LoVo (cell line): ENCODE results near the gene GLCCI1.
"Not testable (repeated sequence)": the region's sequence is repeated elsewhere in the genome, so short reads cannot be mapped to it uniquely, and the experiment has no call there.

Source experiments
- DNase-seq: peaks from one replicate; pipeline ENCODE4 v3.0.0-alpha.2; 2016; ENCODE audit warnings: low spot score

The GLCCI1 gene

DNA sequence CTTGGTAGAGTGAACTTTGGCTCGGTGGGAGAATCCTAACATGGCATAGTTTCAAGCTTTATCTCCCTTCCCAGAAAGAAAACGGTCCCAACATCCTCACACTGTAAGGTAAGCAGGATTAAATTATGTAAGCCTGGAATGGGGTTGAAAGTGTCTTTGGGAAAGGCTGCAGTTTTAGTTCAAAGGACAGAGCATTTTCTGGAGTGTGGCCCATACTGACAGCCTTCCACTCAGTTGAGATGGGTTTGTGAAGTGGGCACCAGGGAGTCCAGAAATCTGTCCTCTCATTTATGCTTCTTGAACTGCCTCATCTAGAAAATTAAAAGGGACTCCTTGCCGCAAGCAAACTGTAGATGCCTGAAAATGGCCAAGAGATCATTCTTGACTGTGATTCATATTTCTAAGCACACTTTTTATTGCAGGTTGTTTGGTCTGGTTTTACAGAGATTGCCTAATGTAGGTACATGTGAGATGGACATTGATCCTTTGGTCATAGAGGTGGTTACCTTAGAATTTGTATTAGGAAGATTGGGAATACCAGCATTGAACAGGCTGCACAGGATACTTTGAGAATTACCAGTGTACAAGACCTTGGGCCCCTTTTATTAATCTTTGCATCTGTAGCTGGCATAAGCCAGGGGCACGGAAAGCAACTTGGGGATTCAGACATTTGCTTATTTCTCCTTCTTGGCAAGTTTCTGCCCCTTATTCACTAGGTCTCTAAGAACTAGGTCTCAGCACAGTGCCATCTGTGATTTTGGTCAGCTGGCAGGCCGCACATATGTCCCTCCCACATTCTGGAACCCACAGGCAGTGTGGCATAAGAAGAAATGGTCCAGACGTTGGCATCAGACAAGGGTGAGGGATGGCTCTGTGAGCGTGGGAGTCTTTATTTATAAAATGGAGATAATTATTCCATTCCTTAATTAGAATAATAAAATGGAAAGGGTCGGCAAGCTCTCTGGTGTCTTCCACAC lies 125.9 kb downstream of the GLCCI1 start:
- DNase-seq = no peak

DNA sequence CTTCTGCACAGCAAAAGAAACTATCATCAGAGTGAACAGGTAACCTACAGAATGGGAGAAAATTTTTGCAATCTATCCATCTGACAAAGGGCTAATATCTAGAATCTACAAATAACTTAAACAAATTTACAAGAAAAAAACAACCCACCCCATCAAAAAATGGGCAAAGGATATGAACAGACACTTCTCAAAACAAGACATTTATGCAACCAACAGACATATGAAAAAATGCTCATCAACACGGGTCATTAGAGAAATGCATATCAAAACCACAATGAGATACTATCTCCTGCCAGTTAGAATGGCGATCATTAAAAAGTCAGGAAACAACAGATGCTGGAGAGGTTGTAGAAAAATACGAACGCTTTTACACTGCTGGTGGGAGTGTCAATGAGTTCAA lies 132.7 kb downstream of the GLCCI1 start:
- not testable (repeated sequence) for DNase-seq

DNA sequence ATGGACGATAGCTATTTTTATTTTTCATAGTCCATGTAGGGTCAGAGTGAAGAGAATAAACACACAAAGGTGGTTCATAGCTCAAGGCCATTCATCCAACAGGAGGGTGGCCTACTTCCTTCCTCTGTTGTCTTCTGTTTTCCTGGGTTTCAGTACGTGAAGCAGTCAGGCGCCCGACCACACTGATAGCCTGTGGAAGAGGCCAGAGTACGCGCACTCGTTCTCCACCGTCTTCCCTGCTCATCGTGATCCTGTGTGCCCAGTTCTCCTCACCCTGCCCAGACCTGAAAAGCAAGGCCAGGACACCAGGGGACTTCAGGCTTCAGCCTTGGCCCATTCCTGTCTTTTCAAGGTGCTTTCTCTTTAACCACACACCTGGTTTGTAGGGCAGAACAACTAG lies 134.7 kb downstream of the GLCCI1 start:
- DNase-seq = no peak

DNA sequence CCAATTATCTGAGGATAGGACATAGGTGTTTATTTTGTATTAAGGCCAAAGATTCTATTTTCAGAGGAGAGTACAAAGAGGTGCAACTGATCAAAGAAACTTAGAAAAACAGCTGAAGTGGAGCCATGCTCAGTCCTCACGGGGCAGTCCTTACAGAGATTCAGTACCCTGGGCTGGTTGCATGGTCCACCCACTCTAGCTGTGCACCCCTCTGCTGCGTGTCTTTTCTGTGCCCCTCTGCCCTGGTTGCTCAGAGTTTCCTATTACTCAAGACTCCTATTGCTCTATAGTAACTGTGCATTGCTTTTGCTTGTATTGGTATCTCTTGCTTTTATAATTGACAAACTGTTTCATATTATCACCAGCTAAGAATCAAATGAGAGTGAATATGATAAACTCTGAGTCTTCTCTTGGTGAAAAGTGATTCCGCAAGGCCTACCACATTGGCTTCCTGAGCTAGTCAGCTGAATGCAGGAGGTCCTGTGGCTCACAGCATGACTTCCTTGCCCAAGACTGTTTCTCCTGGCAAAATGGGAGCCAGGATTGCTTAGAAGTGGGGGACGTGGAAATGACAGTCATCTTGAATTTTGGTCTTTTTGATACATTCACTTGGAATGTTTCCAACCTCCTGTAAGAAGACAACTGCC lies 137.0 kb downstream of the GLCCI1 start:
- DNase-seq = no peak

DNA sequence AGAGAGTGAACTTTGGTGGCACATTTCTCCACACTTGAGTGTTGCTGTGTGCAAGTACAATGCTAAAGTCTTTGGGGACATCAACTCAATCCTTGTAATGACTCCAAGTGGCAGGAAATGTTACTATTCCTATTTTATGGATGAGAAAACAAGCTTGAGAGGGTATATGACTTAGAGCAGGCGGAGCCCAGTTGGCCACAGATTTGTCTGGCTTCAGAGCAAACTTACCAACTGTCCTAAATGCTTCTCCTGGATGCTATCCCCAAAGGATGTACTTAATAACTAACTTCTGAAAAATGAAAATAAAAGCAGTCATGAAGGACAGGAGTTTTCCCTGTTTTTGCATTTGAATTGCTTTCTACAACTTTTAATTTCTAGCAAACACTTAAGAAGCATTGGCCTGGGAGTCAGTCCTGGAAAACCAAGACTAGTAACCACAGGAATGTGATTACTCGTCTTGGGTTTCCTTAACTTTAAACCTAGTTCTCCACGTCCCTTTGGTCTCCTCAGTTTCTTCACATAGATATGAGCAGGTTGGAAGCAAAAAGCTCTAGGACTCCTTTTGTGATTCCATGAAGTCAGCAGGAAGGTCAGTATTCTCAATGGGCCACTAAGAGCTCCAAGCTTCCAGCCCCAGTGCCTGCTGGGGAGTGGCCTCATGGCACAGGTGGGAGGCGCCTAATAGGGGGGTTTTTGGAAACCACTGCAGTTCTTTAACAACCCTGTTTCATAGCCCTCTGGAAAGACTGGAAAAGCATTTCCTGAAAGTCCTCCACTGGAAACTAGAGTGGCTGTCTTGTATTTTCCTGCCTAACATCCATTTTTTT lies 140.8 kb downstream of the GLCCI1 start:
- peak; percentile 6 for DNase-seq

DNA sequence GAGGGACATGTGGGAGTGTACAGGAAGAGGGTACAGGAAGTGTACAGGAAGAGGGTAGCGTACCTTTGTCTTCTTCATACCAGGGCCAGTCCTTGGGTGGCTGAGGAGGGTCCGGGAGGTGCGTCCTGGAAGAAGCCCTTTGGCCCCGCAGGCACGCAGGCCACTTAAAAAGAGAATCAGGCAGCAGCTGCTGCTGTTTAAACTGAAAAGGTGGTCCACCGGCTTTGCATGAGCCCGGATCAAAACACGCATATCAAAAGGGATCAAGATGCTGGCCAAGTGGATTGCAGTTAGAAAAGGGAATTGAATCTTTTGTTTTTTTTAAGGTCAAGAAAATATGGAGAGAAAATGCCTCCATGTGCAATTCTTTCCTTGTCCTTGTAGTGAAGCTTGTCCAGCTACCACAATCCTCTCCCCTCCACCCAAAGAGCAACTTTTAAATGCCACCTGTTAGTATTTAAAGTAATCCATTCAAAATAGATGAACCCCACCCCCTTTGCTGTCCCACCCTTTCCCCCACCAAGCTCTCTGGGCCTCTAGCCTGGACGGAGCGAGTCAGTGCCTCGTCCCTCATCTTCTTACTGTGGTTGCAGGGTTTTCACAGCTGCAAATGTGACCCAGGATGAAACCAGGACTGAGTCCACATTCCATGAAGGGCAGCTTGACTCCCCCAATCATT lies 142.8 kb downstream of the GLCCI1 start:
- no peak for DNase-seq

DNA sequence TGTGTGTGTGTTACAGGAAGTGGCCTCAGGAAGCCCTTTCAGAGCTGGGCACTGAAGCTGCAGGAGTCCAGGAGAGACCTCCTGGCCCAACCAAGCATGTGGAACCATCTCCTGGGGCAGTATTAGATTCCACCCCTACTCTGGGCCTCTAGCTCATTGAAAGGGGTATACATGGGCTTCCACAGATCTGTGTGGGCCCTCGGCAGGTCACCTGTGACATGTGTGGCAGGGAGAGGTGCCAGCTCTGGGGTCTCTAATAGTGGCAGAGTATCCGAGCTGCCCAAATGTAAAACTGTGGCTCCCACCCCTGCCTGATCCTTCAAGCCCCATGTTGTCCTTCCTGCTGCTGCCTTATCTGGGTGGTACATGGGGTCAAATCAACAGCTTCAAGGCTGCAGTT lies 144.1 kb downstream of the GLCCI1 start:
- no peak for DNase-seq

DNA sequence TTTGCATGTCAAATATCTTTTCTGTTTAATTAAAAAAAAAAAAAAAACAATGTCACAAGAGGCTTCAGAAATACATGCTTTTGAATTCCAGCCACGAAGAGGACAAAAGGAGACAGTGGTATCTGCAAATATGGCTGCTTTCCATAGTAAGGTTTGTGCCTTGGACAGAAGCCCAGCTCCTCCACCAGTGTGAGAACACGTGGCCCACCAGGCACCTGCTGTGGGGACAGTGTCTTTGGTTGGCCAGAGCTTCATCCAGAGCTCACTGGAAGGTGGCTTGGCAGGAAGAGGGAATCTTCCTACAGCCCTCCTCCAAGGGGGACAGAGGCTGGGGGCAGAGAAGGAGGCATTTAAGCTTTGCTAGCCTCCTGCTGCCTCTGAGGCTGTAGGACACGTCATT lies 144.6 kb downstream of the GLCCI1 start:
- DNase-seq = no peak

DNA sequence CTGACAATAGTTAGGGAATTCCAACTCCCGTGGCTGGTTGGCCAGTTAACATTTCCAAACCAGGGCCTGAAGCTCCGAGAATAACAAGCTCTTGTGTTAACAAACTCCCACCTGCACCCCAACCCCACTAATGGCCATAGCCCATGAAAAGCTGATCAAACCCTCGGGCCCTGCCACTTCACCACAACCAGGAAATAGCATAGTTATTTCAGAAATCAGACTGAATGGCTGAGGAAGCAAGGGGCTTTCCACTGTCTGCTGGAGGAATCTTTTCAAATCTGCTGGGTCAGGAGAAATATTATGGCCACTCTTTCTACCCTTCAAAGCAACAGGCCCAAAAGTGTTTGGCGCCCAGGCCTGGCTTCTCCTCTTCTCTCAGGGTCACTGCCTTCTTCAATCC lies 145.6 kb downstream of the GLCCI1 start:
- no peak for DNase-seq

DNA sequence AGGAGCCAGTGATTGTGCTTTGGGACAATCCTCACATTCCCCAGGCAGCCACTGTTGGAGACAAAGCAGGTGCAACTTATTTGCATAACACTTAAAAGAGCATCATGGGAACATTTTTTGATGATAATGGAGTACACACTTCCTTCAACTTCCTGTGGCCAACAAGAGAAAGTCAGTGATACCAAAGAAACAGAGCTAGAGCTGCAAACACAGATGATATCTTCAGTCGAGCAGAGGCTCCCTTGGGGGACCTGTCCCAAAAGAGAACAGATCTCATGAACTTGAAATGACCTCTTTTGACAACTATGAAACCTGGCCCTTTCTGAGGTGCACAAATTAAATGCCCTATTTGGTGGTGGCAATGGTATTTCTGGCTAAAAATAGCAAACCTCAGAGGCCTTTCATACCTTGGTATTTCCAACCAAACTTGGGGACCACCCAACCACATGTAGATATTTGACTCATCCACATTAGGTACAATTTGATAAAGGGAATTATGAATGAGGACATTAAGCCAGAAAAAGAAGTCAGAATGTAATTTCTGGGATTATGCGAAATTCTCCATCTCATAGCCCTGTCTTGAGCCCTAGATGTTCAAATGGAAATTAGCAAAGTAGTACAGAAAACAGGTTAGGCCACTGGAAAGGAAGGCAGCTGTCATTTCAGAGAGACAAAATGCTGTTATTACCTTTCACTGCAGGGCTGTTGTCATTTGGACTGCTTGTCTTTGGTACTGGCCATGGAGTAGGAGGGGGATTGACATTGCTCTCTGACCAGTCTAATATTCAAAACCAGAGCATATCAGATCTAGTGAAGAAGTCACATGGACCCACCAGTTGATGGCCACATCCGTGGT lies 147.2 kb downstream of the GLCCI1 start:
- no peak for DNase-seq

DNA sequence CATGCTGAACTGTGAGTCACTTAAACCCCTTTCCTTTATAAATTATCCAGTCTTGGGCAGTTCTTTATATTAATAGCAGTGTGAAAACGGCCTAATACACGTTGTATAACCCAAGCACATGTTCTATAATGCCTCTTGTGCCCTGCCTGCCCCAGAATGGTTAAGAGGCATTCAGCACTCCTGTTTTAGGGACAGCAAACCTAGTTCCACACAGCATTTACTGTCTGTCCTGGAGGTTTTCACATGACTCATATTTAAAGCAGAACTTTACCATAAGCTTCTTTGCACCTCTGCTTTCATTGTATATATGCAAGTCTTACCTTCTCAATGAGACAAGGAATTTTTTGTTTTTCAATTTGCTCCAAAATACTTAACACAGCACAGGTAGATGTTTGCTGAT lies 148.6 kb downstream of the GLCCI1 start:
- DNase-seq = no peak

DNA sequence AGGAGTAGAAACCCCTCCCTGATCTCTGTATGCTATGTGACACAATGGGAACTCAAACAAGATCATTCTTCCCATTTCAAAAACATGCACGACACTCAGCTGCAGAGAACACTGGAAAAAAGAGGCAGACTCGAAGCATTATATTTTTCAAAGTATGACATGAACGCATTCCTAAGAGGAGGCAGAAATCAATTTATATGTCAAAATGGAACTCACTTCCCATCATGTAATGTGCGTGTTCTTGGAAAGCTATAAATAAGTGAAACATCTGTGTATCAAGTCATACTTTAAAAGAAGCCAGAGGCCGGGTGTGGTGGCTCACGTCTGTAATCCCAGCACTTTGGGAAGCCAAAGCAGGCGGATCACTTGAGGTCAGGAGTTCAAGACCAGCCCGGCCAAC lies 150.7 kb downstream of the GLCCI1 start:
- no peak for DNase-seq

DNA sequence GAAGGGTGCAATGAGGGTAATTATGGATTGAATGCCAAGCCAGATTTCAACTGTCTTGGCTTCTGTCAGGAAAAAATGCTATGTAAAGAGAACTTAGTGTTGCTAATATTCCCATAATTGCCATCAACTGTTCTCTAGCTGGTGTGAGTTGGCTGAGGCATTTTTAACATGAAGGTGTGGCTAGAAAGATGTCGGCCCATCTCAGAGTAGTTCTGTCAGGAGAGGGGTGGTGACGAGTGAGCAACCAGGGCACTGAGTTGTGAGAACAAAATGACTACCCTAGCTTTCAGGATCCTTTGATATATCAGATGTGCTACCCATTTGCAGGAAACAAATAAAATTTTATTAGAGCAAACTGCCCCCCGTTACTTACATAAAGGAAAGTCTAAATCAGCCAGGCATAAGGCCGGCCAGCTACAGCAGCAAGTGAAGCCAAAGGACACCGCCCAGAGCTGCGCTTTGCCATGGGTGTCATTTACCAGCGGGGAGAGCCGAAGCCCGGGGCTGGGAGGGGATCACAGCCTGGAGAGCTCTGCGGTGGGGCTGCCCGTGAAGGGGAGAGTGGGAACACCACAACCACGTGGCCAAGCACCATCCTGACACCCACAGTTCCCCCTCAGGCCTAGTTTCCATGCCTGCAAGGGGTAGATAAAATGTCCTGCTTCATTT lies 151.9 kb downstream of the GLCCI1 start:
- DNase-seq = no peak

DNA sequence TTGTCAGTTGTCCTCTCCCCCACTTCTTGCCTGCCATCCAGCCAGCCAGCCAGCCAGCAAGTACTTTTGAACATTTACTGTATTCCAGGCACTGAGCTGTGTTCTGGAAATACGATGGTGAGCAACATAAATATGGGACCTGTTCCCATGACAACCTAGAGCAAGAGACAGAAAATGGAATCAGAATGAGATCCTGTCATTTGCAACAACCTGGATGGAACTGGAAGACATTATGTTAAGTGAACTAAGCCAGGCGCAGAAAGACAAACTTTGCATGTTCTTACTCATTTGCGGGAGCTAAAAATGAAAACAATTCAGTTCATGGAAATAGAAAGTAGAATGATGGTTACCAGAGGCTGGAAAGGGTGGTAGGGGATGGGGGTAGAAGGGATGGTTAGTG lies 152.6 kb downstream of the GLCCI1 start:
- DNase-seq = no peak

DNA sequence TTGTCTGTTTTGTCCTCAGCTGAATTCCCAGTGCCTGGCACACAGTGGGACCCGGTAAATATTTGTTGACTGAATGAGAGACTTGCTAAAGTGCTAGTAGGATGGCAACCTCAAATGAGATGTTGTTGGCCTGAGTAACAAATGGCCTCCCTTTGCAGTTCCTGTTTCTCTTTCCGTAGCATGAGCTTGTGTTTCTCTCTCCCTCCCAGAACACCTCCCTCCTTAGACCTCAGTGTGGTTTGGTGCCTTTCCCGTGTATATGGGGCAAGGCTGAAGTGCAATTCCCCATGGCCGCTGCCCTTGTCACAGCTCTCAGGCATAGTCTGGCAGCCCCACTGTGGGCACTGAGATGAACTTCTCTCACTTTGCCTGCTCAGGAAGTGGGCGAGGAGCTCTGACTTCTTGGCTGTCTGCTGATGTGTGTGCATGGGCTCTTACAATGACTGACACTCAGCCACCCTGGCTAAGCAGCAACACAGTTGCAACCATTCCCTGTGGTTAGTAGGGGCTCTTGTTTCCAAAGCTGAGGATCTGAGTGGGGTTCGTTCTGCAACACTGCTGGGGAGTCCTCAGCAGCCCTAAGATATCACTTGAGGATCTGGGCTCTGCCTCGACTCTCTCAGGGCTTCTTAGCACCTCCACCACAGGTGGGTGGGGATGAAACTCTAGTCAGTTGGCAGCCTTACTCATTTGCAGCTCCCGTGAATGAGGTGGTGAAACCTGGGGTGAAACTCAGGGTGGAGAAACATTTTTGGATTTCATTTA lies 157.3 kb downstream of the GLCCI1 start:
- no peak for DNase-seq

DNA sequence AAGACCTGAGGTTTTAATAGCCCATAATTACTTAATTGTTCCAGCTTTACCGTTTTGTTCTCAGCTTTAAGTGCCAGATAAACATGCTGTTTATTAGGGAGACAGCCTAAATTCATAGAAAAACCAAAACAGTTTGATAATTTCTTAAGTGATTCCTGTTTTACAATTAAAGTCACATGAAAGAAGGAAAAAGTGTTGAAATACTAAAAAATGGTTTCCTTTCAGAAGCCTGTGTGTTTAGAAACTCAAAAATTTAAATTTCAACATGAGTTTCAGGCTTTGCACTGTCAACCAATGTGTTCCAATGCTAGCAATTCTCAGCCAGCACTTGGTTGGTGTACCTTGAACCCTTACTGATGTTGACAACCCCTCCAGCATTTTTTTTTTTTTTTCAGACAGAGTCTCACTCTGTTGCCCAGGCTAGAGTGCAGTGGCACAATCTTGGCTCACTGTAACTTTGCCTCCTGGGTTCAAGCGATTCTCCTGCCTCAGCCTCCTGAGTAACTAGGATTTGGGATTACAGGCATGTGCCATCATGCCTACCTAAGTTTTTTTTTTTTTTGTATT lies 158.1 kb downstream of the GLCCI1 start:
- DNase-seq = no peak

DNA sequence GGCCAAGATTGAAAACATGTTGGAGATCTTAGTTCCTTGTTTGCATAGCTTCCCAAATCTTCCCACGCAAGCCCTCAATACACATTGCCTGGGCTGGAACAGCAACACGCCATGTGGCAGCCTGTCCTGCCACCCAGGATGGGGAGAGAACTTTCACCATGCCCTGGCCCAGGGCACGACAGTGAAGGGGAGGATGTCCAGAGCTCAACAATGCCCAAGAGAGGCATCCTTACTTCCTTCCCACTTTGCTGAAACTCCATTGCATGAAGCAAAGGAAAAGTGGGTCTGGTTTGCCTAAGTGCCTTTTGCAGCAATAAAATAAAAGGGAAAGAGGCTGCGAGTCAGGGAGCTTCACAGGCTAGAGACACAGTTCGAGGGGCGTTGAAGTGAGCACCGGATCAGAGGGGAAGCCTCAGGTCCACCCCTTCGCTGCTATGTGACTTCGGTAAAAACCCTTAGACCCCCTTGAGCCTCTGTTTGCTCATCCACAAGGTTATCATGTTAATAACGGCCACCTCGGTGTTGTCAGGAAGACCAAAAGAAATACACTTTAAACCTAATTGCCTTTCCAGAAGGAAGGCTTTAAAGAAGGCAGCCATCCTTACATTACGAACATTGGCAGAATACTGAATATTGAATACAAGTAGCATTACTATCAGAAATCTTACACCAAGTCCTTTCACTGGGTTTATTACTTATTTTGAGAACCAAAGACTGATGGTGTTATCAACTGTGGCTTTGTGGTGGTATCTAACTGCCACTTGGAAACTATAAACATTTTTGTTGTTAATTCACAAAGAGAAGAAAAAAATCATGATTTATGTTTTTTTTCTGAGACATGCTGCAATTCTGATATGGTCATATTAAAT lies 160.1 kb downstream of the GLCCI1 start:
- DNase-seq = no peak

DNA sequence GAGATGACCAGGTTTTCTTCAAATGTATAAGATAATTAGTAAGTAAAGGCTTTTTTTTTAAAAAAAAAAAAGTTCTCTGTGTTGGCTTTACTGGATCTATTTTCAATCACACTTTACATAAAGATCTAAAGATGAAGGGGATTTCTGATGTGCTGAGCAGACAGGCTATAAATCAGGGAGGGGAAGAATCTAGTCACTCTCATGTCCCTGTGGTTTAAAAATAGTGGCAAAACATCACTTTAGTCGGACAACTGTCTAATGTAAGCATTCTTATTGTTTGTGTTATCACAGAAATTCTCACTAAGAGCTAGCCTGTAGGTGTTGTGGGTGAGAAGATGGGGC lies 160.7 kb downstream of the GLCCI1 start:
- no peak for DNase-seq

DNA sequence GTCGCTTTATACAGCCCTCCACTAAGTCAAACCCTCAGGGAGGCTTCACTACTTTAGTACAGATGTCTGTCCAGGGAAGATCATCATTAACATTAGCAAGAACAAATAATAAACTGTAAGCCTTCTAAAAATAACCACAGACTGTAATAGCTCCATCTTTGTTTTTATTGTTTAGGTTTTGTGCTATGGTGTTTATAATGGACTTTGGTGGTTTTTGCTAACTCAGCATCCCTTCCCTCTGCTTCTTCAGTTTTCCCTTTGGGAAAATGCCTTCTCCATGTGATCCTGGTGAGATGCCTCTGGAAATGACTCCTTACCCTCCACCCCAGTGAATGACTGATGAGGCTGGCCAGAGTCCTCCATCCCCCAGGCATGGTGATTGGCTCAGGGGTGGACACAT lies 162.1 kb downstream of the GLCCI1 start:
- DNase-seq = no peak
